GM12891 (cell line): ENCODE results near the gene SLC29A2.

Source experiments
- PAX5 ChIP-seq: IDR thresholded peaks from 2 replicates; pipeline ENCODE4 v1.6.1; 2011; ENCODE audit warnings: low read length, moderate library complexity, mild to moderate bottlenecking; ENCODE audit not compliant: insufficient read depth, severe bottlenecking
- POLR2A ChIP-seq: IDR thresholded peaks from 2 replicates; pipeline ENCODE4 v1.6.1; 2011; ENCODE audit warnings: low read depth, low read length, control low read depth
- POLR2AphosphoS5 ChIP-seq: IDR thresholded peaks from 2 replicates; pipeline ENCODE4 v1.6.1; 2011; ENCODE audit warnings: low read depth, low read length, control low read depth
- TAF1 ChIP-seq: IDR thresholded peaks from 2 replicates; pipeline ENCODE4 v1.6.1; 2011; ENCODE audit warnings: low read depth, low read length, control low read depth

DNA sequence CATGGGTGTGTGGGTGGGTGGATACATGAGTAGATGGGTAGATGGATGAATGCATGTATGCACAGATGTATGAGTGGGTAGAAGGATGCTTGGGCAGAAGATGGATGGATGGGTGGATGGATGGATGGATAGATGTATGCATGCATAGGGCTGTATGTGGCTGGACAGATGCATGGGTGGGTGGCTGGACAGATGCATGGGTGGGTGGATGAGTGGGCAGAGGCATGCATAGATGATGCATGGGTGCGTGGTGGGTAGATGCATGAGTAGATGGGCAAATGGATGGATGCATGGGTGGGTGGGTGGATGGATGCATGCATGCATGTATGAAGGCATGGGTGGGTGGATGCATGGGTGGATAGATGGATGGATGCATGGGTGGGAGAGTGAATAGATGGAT is 47.9 kb downstream of the SLC29A2 start:
- no peak for TF ChIP-seq POLR2A
- TF ChIP-seq TAF1, result no peak
- no peak for TF ChIP-seq POLR2AphosphoS5
- no peak for TF ChIP-seq PAX5
